OCI-LY7 (cell line): ENCODE data around the gene ALKBH4.

Experiments
- CTCF ChIP-seq: fragments of 200-600 bp; sonication (generic); conservative IDR thresholded peaks from 2 replicates; pipeline ENCODE4 v1.5.1; 2014; ENCODE audit warnings: mild to moderate bottlenecking, antibody characterized with exemption, low read length, moderate library complexity, mixed read lengths
- EZH2phosphoT487 ChIP-seq: fragments of 200-600 bp; sonication (generic); IDR thresholded peaks from 2 replicates; pipeline ENCODE4 v1.6.1; 2018; ENCODE audit warnings: low read depth, borderline replicate concordance, mild to moderate bottlenecking, mixed run types, antibody characterized with exemption, low read length, moderate library complexity, mixed read lengths

GRCh38 chr7:102466097-102466496 lies 1.4 kb upstream of the ALKBH4 start:
- TF ChIP-seq CTCF = no peak
- no peak for TF ChIP-seq EZH2phosphoT487
